Cardiac muscle cell (in vitro differentiated cells and primary cell): Measurements from ENCODE around the gene RTP3. TPM values are rescaled to one million over a fixed set of nuclear protein-coding genes. Genes with fewer than 3 reads are reported as not detected.

Source experiments
- DNase-seq, 2 donors: peaks; one replicate each; pipeline versions ENCODE4 v3.0.0 to v3.0.0-alpha.2; 2010 to 2017; ENCODE audit warnings: low read depth in 1 of 2, low spot score in 1 of 2
- H3K27ac ChIP-seq: fragments of 200-600 bp; sonication (generic); 2 replicates; pipeline ENCODE4 v1.5.1; 2016
- H3K27me3 ChIP-seq: fragments of 200-600 bp; sonication (generic); 2 replicates; pipeline ENCODE4 v1.6.0; 2016; ENCODE audit warnings: control low read depth
- H3K36me3 ChIP-seq: fragments of 200-600 bp; sonication (generic); 2 replicates; pipeline ENCODE4 v1.5.1; 2016; ENCODE audit warnings: control low read depth
- H3K4me1 ChIP-seq: fragments of 200-600 bp; sonication (generic); 2 replicates; pipeline ENCODE4 v1.8.1; 2017; ENCODE audit warnings: low read depth, mild to moderate bottlenecking, mixed run types
- H3K4me3 ChIP-seq: fragments of 200-600 bp; sonication (generic); 2 replicates; pipeline ENCODE4 v1.5.1; 2016; ENCODE audit warnings: mild to moderate bottlenecking
- H3K9me3 ChIP-seq: fragments of 200-600 bp; sonication (generic); 2 replicates; pipeline ENCODE4 v1.5.1; 2017; ENCODE audit warnings: low read depth, mild to moderate bottlenecking, control low read depth
- CTCF ChIP-seq: IDR thresholded peaks from 2 replicates; pipeline ENCODE4 v1.5.1; 2012; ENCODE audit warnings: low read depth, mild to moderate bottlenecking, low read length
- polyA plus RNA-seq: library from polyadenylated mRNA; unstranded; fragments of >200 nt; fragmentation: Nextera tagmentation; extraction: Ambion mirVana; gene quantifications from 2 replicates; pipeline ENCODE4 v1.2.1, GENCODE V29; 2016
- total RNA-seq: library from RNA; depleted of rRNA; stranded (reverse); fragments of >200 nt; gene quantifications from 2 replicates; pipeline ENCODE4 v1.2.3, GENCODE V29; 2016

RTP3 gene
- total and polyA plus RNA-seq, 2 experiments from 2014 or later = not detected

- no peak for DNase-seq
- H3K4me3 ChIP-seq = no peak overlapping the region
- H3K4me1 ChIP-seq = no peaks in the 10 kb centered on the region
- H3K9me3 ChIP-seq = no peaks in the 10 kb centered on the region
- H3K36me3 ChIP-seq = no peaks in the 10 kb centered on the region
- H3K27me3 ChIP-seq = no peaks in the 10 kb centered on the region
- H3K27ac ChIP-seq = no peak overlapping the region
- no peak for TF ChIP-seq CTCF
Measured at GRCh38 chr3:46506526-46506925, 8.8 kb downstream of the RTP3 start.

DNA sequence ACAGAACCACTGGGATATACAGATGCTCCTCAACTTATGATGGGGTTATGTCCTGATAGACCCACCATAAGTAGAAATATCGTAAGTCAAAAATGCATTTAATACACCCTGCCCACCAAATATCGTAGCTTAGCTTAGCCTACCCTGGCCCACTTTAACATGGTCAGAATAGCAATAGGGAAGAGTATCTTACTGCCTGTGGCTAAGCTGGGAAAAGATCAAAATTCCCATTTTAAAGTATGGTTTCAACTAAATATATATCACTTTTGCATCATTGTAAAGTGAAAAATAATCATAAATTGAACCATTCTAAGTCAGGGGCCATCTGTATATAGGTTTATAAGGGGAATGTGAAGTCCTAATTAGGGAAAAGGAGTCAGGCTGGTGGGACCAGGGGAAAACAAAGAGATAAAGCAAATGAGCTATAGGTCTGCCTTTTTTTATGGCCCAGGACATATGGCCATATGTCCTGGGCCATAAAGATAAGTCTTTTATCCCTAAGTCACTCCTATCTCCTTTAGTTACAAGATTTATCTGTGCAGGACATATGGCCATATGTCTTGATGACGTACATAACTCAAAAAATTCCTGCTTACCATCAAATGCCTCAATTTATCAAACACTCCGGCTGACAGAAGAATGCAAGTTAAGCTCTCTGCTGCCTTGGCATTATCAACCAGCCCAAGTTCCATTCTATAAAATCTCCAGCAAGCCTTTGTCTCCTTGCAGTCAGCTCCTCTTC is 11.2 kb downstream of the RTP3 start:
- no peak for TF ChIP-seq CTCF
- Histone ChIP-seq H3K36me3 (no peaks in the 10 kb centered on the region), H3K27ac (no peak overlapping the region), H3K4me1 (no peaks in the 10 kb centered on the region), H3K27me3 (no peaks in the 10 kb centered on the region), H3K4me3 (no peak overlapping the region), H3K9me3 (no peaks in the 10 kb centered on the region)
- no peak for DNase-seq

GRCh38 chr3:46509661-46510187 is 11.9 kb downstream of the RTP3 start:
- Histone ChIP-seq H3K9me3 (no peaks in the 10 kb centered on the region), H3K27me3 (no peaks in the 10 kb centered on the region), H3K4me1 (no peaks in the 10 kb centered on the region), H3K4me3 (no peak overlapping the region), H3K27ac (no peak overlapping the region), H3K36me3 (no peaks in the 10 kb centered on the region)
- no peak for DNase-seq
- TF ChIP-seq CTCF = no peak

GRCh38 chr3:46512191-46512749 is 14.5 kb downstream of the RTP3 start:
- no peaks in the 10 kb centered on the region for H3K4me1 ChIP-seq
- DNase-seq = no peak
- H3K4me3 ChIP-seq = no peak overlapping the region
- H3K27ac ChIP-seq = no peak overlapping the region
- no peaks in the 10 kb centered on the region for H3K27me3 ChIP-seq
- H3K9me3 ChIP-seq = no peaks in the 10 kb centered on the region
- H3K36me3 ChIP-seq = no peaks in the 10 kb centered on the region
- TF ChIP-seq CTCF = no peak

DNA sequence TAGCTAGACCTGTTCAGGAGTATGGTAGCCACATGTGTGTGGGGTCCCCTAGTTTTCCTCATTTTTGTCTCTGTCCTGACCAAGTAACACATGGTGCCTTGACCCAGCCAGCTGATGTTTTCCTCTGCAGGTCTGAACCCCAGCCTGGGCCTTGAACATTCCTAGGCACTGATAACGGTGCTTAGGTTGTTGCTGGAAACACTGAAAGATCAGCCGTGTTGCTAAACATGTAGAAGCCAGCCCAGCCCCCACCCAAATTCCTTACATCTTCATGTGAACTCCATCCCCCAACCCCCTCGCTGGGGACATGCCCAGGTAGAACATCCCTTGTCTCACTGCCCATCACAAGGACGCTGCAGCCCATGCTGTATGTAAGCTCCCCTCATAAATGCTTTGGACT is 18.7 kb downstream of the RTP3 start:
- Histone ChIP-seq H3K27me3 (no peaks in the 10 kb centered on the region), H3K4me1 (no peaks in the 10 kb centered on the region), H3K27ac (no peak overlapping the region), H3K36me3 (no peaks in the 10 kb centered on the region), H3K9me3 (no peaks in the 10 kb centered on the region), H3K4me3 (no peak overlapping the region)
- DNase-seq = peak in 1 of 2 donors; percentile 6
- no peak for TF ChIP-seq CTCF
